SW 1271 (cell line): ENCODE results near the gene TSEN54.
A peak's percentile ranks its signal among the peaks of the same experiment; 100 is the strongest.

Experiments used
- DNase-seq, 2 experiments: peaks; one replicate each; lab custom pipeline; 2025; lab: John Stamatoyannopoulos, UW

The TSEN54 gene

DNA sequence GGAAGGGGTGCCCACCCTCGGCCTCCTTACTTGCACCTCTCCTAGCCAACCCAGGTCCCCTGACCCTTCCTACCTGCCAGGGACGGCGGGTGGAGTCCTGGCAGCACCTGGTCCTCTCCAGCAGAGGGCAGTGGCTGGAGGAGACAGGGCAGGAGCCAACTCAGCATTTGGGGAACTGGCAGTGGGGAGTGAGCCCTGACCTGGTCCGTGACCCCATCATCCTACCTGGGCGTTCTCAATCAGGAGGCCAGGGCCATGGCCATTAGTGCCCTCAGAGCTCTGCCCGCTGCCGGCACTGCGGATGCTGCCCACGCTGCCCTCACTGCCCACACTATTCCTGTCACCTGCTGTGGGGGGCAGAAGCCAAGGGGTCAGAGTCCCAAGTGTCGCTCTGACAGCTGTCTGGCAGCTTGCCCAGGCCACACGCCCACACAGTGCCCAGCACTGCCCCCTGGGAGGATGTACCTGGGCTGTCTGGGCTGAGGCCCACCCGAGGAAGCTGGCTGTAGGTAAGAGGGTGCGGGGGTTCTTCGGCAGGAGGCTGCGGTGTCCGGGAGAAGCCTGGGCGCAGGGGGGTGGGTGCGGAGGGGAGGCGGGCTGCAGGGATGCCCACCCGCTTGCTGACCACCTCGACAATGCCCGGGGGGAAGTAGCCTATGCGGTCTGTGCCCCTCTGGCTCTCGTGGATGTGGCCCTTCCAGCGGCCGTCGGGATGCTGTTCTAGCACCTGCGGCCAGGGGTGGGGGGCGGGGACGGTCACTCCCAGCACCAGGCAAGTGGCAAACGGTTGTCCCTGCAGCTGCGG lies 11.8 kb upstream of the TSEN54 start:
- no peak for DNase-seq

DNA sequence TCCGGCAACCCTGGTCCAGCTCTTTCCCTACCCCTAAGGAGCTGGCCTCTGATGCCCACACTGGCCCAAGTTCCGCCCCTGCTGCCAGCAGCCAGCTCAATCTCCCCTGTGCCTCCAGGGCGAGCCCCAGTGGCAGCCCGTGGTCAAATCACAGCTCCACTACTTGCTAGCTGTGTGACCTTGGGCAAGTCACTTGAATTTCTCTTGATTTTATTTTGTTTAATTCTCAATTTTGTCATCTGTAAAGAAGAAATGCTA lies 11.2 kb upstream of the TSEN54 start:
- no peak for DNase-seq

DNA sequence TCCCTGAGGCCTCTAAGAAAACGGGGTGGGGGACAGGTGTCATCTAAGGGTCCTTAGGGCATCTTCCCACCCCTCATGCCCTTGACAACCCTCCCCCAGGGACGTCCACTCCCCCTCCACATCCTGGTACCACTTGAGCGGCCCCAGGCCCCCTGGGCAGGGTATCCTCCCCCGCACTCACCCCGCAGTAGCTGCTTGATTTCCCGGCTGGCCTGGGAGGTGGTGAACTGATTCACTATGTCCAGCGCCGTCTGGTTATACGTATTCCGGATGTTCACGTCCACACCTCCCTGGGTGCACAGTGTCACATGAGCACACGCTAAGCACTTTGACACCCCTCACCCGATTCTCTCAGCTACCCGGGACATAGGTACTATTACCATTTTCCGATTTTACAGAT lies 10.7 kb upstream of the TSEN54 start:
- no peak for DNase-seq

DNA sequence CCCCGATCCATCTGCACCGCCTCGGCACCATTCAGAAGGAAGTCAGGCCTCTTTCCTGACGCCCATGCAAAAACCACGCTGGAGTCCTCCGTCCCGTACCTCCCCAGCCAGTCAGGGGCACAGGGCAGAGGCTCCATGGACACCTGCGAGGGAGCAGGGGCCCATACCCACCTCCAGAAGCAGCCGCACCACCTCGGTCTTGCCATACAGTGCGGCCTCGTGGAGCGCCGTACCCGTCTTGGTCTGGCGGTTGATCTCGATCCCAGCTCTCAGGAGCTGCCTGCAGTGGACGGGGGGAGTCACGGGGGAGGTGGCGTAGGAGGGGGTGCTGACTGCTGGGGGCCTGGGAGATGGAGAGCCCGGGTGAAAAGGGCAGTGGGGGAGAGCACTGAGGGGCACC lies 10.2 kb upstream of the TSEN54 start:
- no peak for DNase-seq

DNA sequence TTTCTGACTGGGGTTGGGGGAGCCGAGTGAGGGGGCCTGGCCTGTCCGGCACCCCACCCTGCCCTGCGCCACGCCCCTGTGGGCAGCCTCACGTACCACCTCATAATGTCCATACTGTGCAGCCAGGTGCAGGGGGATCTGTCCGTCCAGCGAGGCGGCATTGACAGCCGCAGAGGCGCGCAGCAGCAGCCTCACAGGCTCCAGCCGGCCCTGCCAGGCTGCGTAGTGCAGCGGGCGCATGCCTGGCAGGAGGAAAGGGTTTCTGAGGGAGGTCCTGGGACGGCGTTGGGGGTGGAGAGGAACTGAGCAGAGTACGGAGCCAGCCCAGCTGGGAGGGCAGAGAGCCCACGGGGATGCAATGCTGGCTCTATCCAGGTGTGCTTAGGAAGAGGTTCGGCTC lies 9.4 kb upstream of the TSEN54 start:
- no peak for DNase-seq

DNA sequence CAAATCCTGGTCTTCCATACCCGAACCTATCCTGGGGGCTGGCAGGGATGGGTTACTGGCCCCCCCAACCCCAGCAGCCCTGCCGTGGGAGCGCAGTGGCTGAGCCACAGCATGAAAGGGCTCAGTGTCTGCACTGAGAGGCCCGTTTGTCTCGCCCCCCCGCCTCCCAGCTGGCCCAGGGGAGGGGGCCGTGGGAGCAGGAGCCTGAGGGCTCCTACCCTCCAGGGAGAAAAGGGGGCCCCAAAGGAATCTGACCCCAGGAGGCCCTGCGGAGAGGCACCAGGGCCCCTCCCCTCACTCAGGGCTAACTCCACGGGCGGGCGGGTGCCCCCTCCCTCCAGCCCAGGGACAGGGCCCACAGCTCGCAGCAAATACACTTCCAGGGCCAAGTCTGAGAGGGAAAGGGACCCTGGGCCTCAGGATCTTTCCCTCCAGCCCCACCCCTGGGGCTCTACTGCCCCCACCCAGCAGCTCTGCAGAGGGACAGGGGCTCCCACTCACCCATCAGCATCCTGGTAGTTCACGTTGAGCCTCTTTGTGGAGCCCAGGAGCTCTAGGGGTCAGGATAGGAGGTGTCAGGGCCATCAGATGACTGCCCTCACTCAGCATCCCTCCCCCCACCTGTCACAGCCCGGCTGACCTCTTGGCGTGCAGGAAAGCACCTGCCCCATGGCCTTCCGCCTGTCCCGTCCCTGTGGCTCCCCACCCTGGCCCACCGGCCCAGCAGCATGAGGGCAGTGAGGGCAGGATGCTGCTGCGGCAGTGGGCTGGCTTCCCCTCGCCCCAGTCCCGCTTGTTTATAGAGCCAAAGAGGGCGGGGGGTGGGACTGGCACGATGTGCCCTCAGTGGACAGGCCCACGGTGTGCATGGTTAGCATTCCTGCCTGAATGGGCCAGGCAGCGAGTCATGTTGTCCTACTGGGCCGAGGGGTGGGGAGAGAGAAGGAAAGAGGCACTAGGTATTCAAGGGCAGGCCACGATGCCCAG lies 8.3 kb upstream of the TSEN54 start:
- DNase-seq, result no peak

DNA sequence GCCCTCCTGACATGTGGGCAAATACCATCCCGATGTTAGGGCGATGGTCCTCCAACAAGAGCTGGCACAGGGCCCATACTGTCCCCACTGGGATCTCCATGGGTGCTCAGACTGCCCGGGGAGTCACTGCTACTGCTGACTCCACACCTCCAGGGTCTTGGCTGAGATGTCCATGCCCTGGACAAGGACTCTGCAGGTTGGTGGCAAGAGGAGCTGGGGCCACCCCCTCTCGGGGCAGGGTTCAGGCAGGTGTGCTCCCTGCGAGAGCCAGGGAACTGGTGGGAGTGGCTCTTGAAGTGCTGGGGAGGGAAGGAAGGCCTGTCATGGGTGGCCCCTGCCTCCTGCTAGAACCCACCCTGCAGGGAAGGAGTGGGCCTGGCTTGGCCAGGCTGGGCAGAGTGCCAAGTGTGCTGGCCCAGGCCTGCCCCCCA lies 7.4 kb upstream of the TSEN54 start:
- DNase-seq, result no peak

DNA sequence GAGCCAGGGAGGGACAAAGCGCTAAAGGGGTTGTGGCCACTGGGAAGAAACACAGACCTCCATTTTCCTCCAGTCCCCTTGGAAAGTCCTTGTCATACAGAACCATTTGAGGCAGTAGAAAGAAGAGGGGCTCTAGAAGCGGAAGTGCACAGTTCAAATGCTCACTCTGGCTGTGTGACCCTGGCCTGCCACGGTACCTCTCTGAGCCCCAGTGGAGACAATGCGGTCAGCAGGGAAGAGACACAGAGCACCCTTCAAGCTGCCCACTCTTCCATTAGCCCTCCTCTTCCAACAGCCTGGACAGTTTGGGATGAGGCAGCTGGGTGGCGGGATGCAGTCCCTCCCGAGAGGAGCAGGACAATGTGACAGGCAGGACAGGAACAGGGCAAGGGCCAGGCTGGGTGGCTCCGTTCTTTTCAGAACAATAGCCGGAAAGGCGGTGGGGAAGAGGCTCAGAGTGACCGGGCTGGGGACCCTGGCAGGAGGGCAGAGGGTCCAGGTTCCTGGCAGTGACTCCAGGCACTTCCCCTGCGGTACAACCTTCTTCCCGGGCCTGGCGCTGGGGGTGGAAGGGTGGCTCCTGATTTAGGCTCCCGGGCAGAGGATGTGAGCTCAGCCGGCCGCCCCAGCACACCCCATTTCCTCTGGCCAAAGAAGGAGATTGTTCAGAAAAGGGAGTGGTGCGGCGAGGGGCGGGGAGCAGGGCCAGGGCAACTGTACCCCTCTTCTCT lies 6.6 kb upstream of the TSEN54 start:
- DNase-seq, result no peak

DNA sequence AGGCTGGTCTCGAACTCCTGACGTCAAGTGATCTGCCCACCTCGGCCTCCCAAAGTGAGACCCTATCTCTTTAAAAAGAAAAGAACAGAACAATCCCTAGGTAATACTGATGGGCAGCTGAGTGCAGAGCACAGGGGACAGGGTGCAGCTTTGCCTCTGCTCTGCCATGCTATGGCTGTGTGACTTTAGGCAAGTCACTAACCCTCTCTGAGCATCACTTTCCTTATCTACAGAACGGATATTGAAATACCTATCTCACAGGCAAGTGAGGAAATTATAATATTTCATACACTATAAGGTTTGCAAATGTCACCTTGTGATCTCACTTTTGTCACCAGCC lies 5.1 kb upstream of the TSEN54 start:
- no peak for DNase-seq

DNA sequence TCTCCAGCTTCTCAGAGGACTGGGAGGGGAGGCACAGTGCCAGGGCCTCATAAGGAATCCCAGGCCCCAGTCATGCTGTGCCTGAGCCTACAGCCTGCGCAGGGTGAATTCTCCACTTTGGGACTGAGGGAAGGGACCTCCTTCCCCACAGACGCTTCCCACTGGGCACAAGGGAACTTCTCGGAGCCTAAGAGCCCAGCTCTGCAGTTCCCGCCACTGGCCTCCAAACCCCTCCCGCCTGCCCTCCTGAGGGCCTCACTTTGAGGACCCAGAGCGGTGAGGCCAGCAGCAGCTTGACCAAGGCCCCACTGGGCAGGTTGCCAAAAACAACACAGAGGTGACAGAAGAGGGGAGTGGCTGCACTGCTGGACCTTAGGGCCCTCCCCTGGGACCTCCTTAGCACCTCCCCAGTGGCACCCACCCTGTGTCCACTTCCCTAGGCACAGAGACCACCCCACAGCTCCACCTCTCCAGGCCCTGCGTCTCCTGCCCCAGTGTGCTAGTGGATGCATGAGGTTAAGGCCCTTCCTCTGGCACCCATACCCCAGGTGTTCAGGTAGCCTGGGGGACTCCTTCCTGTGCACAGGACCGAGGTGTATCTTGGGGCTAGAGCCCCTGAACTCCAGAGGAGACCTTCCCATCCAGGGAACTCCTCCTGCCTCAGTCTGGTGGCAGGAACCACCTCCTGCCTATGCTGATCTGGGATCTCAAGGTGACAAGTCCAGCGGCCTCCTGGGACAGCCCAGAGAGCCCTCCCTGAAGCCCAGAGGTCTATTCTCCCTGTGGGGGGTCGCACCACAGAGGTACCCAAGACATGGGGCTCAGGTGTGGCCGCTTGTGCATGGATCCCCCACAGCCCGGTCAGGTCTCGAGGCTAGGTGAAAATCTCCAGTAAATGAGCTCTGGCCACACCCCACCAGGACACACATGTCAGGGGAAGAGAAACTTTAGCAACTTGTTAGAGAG lies 4.4 kb upstream of the TSEN54 start:
- no peak for DNase-seq

DNA sequence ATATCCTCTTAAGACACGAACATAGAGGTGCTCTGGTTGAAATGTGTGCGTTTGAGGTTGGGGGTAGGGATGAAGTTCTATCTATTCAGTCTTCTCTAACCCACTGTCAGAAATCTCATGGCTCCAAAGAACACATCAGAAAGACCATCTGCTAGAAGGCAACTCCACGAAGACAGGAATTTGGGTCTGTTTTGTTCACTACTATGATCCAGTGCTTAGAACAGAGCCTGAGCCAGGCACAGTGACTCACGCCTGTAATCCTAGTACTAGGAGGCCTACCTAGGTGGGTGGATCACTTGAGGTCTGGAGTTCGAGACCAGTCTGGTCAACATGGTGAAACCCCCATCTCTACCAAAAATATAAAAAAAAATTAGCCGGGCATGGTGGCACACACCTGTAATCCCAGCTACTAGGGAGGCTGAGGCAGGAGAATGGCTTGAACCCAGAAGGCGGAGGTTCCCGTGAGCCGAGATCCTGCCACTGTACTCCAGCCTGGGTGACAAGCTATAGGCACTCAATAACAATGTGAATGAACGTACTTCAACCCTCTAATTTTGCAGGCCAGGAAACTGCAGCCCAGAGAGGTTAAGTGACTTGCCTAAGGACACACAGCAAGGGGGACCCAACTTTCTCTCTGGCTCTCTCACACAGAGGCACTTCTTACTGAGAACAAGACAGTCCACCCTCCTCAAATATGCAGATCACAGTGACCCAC lies 3.2 kb upstream of the TSEN54 start:
- DNase-seq, result no peak

DNA sequence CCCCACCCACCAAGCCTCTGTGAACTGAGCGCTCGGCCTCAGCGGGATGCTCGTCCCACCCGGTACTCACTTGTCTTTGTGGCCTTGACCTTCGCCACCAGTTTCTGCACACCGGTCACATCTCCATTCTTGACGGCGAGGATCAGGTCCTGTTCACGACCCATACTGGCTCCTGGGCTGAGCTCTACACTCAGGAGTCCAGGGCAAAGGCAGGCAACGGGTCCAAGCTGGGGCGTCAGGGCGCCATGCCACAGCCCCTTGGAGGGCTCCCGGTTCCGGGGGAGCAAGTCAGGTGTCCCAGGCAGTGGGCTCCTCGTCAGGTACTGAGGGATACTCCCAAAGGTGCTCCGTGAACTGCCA lies 2.7 kb upstream of the TSEN54 start:
- DNase-seq, result no peak

DNA sequence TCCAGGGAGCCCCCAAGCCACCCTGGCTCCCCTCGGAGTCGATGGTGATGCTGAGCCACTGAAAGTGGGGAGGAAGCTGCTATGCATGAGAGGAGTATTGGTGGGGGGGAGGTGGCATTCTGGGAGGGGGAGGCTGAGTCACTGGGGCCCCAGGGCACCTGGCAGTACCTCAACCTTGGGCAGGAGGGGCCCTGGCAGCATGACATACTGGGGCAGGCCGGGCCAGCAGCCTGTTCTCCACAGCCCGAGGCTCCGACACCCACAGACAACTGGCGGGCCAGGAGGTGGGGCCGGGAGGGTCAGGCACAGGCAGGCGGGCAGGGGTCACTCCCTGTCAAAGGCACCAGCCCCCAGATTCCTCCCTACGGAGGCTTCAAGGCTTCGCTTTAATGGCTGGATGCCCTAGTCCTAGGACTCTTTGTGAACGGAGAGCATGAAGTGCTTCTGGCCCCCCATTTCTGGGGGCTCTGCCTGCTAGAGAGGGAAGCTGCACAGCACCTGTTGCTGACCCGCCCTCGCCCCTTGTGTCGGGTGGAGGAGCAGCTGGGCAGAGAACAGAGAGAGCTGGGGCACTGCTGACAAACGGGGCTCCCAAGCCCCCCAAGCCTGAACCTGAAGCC lies 1.9 kb upstream of the TSEN54 start:
- no peak for DNase-seq

DNA sequence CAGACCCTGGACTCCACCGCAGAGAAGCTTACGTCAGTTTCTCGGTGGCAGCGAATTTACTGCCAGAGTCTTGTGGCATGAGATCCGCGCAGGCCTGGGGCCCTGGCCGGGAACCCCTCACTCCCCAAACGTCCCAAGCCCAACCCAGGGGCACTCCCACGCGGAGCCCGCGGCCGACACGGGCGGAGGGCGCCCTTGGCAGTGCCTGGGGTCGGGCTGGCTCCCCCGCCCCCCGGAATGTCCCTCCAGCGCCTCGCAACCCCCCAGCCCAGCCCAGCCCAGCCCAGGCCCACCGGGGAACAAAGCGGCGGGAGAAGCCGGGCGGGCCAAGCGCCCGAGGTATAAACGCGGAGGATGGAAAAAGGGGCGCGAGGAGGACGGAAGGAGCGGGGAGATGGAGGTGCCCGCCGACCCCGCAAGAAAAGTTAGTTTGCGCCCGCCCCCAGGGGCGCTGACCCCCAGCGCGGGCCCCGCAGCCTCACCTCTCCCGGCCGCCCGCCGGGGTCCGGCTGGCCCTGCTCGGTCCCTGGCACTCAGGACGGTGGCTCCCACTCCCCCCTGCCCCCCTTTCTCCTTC lies 1.3 kb upstream of the TSEN54 start:
- DNase-seq, result no peak

DNA sequence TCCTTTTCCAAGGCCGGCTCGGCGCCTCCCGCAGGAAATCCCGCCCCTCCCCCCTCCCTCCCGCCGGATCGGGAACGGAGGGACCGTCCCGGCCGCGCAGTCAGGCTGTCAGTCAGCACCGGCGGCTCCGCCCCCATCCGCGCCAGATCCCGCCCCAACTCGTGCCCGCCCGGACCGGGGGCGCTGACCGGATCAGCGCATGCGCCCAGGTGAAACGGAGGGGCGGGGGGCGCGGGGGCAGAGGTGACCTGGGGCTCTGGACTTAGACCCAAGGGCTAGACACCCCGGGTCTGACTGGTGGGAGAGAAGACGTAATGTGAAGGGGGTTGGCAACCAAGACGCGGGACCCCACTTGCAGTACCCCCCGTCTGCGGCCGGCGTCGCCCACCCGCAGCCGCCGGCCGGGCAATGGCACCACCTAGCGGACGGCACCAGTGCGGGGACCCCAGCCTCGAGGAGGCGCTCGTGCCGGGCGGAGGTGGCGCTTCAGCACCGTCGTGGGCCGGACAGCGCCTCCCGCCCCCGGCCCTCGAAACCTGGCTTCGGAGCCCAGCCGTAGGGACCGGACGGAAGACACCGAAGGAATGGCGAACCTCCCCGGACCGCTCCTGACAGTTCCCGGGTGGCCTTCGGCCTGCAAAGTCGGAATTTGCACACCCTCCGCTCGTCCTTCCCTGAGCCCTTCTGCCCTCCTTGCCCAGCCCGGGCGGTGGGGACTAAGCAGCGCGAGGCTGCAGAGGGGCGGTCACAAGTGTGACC lies 653 bp upstream of the TSEN54 start, which contains the start of gene CASKIN2:
CASKIN2 (minus strand) TSS at position 42 of the 759 bp plus-strand sequence. CDS start 1,733 bp downstream, outside the sequence.
- peak; percentile 67 to 81 for DNase-seq

DNA sequence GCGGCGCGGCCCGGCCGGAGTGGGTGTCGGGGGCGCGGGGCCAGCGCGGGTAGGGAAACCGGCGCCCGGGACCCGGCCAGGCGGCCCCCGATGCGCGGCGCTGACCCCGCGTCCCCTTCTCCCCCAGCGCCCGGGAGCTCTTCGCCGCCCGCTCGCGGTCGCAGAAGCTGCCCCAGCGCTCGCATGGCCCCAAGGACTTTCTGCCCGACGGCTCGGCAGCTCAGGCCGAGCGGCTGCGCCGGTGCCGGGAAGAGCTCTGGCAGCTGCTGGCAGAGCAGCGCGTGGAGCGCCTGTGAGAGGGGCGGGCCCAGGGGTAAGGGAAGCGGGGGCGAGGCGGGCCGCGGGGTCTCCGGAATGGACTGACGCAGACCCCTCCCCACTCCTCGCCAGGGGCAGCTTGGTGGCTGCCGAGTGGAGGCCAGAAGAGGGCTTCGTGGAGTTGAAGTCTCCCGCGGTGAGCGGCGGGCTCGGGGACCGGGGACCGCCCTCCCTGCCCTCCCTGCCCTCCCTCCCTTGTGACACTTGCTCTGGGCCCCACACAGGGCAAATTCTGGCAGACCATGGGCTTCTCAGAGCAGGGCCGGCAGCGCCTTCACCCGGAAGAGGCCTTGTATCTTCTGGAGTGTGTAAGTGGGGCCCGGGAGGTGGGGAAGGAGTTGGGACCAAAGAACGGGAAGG lies 430 bp downstream of the TSEN54 start:
- no peak for DNase-seq

DNA sequence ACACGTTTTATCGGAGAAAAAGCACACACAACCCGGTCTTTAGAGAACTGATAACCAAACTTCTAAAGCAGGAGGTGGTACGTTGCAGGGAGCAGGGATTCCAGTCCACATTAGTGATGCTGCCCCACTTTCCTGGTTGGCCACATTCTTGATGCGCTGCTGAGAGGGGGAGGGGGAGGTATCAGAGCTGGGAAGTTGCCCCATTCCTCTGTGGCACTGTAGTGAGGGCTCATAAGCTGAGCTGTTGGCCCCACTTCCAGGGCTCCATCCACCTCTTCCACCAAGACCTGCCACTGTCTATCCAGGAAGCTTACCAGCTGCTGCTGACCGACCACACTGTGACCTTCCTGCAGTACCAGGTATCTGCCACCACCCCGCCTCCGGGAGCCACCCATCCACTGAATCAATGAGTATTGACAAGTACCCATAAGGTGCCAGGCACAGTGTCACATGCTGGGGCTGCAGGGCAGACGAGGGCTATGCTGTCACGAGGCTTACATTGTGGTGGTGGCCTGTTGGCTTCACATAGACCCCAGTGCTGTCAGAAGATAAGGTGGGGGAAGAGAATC lies 1.1 kb downstream of the TSEN54 start:
- DNase-seq, result peak in 1 of 2 experiments; percentile 17

DNA sequence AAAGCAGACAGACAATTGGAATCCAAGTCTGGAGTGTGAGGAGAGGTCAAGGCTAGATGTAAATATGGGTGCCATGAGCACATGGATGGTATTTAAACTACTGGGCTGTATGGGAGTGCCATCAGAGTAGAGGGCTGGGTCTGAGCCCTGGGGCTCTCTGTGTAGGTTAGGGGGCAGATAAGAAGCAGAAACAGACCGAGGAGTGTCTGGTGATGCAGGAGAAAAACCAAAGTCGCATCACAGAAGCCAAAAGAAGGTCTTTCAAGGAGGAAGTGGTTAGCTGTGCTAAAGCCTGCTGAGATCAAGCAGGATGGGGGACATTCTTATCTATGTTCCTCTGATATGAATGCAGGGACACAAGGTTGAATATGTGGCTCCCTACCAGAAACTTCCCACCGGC lies 1.9 kb downstream of the TSEN54 start:
- no peak for DNase-seq
